GM19467 (cell line): ENCODE data around the gene DYNLRB1.
"Not testable (repeated sequence)": the region's sequence is repeated elsewhere in the genome, so short reads cannot be mapped to it uniquely, and the experiment has no call there.

Experiments
- ATAC-seq: cut with Tn5 transposase; IDR thresholded peaks from one replicate; pipeline ENCODE4 v1.9.1; 2021; ENCODE audit warnings: mild to moderate bottlenecking, moderate library complexity; ENCODE audit not compliant: unreplicated experiment

Gene DYNLRB1

DNA sequence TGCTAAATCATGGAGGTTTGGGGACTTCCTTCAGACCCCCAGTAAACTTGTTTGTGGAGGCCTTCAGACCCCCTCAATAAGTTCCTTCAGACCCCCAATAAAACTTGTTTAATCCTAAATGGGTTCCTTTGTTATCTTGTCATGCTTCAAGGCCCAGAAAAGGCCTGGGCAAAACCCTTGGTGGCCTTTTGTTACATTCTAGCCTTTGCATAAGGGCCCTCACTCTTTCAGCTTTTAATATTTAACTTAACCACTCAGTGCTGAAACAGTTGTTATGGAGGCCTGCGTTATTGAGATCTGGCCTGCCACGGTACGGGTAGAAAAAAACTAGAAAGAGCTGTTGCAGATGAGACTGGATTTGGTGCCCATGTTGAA is 4.3 kb upstream of the DYNLRB1 start:
- no peak for ATAC-seq

DNA sequence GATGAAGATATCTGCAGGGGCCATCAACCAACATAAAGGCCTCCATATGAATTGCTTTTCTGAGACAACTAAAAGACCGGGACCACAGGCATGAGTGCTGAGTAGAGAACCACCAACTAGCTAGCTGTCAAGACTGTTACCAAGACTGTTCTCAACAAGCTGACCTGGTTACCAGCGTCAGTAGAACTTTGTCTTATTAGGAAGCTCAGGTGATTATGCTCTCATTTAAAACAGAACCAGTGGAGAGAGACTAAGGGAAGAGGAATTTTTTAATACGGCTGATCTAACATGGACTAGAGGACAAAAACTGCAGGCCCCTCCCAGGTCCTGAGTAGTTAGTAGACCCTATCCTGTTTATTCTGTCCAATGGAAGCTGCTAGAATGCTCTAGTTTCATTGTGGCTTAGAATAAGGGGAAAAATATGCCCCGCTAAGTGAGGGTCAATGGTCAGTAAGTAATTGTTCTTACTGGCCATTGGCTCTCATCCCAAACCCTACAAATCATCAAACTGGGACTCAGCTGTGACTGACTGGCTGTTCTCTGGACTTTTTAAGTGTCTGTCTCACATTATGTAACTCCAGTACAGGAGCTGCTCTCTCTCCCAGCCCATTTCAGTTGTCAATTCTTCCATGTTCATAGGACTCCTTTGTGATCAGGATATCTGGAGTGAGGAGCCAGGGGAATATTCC is 3.8 kb upstream of the DYNLRB1 start:
- ATAC-seq, result no peak

DNA sequence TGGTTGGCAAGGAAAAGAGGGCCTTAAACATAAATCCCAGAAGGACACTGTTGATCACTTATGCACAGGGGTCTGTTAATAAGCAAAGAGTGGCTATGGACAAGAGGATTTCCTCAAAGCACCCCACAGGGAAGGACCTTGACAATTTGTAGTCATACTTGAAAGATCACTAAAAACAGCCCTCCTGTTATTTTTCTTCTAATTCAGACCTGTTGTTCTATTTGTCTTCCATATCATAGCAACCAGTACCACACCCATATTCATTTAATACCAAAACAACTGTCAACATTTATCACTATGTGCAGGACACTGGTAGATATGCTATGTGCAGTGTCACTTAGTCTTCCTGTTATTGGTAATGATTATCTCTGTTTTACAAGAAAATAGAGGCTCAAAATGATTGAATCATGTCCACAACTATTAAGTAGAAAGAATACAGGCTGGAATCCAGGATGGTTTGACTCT is 3.2 kb upstream of the DYNLRB1 start:
- ATAC-seq, result no peak

- not testable (repeated sequence) for ATAC-seq
Observed at GRCh38 chr20:34514034-34514433, 2.2 kb upstream of the DYNLRB1 start.

DNA sequence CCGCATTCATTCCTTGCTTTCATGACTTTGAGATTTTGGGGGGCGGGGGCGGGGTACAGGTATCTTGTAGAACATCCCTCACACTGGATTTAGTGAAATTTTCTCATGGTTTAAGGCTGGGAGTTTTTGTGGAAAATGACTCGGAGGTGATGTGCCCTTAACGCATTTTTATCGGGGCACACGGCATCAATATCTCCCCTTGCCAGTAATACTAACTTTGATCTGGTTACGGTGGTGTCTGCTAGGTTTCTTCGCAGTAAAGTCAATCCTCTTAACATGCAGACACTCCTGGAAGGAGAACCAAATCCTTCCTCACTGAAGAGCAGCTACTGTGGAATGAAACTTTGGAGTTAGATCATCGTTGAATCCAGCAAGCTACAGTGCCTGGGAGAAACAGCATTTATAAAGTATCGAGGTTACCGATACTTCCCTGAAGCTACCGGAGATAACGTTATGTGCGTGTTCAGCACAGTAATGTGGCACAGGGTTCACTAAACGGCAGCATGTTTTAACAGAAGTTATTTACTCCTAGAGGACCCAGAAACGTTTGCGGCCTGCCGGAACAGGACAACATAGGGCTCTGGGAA is 1.2 kb upstream of the DYNLRB1 start:
- no peak for ATAC-seq

GRCh38 chr20:34515484-34516246 is 557 bp upstream of the DYNLRB1 start:
- peak; percentile 43 for ATAC-seq

- ATAC-seq, result no peak
Observed at GRCh38 chr20:34517114-34517505, 888 bp downstream of the DYNLRB1 start.

DNA sequence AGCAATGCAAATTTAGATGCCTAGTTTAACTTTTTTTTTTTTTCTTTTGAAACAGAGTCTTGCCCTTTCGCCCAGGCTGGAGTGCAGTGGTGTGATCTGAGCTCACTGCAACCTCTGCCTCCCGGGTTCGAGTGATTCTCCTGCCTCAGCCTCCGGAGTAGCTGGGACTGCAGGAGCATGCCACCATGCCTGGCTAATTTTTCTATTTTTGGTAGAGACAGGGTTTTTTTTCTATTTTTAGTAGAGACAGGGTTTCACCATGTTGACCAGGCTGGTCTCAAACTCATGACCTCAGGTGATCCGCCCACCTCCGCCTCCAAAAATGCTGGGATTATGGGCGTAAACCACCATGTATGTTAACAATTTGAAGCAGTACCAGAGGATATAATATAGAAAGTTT is 2.6 kb downstream of the DYNLRB1 start:
- not testable (repeated sequence) for ATAC-seq

GRCh38 chr20:34519841-34520240 is 3.6 kb downstream of the DYNLRB1 start:
- ATAC-seq, result not testable (repeated sequence)

DNA sequence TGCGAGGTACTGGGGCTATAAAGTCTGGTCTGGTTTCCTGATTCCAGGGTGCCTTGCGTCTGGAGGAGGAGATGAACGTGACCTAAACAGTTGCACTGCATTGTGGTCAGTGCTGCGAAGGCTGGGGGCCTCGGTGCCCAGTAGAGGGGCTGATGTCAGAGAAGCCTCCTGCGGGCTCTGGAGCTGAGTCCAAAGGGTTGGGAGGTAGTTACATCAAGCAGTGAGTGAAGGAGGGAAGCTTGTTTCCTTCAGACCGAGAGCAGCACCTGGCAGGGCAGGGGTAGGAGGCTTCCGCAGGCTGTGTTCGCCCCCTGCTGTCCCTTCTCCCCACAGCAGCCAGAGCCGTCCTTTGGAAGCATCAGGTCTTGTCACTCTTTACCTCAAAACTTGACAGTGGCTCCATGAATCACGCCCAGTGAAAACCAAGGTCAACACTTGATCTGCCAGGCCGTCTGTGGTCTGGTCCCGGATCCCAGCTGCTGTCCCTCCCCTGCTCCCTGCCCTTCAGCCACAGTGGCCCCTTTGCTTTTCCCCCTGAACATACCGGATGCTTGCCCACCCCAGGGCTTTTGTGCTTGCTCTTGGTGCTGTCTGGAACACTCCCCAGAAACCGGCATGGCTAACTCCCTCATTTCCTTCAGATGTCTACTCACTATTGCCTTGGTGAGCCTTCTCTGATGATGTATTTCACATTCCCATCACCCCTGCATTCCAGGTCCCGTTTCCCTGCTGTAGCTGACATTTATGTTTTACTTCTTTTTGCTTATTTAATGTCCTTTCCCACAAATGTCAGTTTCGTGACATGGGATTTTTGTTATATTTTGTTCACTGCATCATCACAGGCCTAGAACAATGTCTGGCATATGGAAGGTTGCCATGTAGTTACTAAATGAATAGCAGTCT is 7.0 kb downstream of the DYNLRB1 start:
- ATAC-seq, result no peak

DNA sequence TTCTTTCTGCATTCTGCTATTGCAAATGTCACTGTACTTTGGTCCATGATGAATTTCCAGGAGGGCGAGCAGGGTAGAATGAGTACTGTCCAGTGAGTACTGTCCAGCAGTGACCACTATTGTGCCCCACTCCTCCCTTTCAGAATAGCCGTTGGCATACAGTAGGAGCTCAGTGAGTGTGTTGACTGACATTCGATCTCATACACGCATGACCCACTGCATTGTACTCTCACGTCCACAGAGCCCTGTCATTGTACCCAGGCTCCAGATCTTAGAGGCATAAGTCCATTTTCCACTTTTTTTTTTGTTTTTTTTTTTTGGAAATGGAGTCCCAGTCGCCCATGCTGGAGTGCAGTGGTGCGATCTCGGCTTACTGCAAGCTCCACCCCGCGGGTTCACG is 8.2 kb downstream of the DYNLRB1 start:
- no peak for ATAC-seq

- ATAC-seq, result no peak
Observed at GRCh38 chr20:34525342-34525708, 9.1 kb downstream of the DYNLRB1 start.

DNA sequence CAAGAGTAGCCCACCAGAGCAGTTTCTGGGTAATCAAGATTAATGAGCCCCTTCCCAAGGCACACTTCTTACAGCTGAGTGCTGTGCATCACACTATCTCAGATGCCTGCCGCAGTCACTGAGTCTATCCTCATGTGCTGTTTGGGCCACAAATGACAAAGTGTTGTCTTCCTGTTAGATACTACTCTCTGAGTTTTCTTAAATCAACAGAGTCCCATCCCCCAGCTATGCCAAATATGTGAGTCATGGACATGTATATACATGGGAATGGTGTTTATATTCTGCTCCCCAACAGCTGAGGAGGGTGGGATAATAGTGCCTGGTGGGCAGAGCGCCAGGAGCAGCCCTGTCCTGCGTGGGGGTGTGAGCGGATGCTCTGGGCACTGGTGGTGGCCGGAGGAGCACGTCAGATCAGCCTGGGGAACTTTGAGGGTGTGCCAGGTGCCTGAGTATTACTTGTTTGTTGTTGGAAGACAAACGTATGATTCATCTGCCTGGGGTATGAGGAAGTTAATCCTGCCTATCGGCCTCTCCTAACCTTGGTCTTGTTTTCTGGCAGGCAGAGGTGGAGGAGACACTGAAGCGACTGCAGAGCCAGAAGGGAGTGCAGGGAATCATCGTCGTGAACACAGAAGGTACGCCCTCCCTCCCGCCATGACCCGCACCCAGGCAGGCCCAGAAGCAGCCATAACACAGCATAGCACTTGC is 9.6 kb downstream of the DYNLRB1 start:
- no peak for ATAC-seq

GRCh38 chr20:34526466-34526865 is 10.2 kb downstream of the DYNLRB1 start:
- no peak for ATAC-seq

DNA sequence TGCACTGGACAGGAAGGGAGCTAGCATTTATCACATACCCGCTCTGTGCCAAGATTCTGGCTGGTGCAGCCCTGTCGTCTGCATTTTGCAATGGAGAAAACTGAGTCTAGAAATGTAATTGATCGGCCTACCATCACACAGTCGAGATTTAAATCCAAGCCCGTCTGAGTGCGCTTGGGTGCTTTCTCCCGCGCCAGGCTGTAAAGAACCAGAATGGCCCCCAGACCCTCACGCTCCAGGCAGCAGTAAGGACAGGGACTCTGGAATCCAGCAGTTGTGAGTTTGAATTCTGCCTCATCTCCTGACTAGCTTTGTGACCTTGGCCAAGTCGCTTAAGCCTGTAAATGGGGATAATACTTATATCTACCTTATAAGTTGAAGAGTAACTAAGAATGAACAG is 10.8 kb downstream of the DYNLRB1 start:
- ATAC-seq, result no peak

- no peak for ATAC-seq
Observed at GRCh38 chr20:34528921-34529297, 12.7 kb downstream of the DYNLRB1 start.

DNA sequence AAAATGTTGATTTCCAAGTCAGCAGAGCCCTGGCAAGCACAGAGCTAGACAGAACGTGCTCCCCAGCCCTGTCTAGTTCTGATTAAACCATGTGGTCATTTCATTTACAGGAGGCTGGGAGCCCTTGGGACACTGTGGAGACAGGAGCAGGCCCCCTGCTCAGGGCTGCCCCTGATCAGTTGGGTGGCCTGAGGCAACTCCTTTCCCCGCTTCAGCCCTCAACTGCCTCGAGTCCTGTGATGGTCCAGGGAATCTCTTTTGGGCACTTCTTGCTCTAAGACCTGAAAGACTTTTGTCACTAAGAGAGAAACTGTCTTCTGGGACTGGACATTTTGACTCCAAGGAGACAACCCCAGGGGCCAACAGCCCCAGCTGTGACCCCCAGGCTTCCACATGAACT is 13.5 kb downstream of the DYNLRB1 start:
- no peak for ATAC-seq

DNA sequence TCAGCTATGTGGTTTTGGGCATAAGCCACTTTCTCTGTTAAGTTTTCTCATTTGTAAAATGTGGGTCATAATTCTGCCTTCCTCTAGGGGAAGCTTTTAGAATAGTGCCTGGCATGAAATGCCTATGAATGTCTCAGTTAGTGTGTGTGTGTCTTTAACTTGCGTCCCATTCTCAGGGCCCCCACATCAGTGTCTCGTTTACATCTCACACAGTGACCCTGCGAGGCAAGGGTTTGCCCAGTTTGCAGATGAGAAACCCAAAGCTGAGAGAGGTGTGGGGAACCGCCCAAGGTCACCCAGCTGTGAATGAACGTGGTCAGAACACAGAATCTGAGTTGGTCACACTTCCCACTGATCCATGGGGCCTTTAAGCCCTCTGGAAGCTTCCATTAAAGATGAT is 14.1 kb downstream of the DYNLRB1 start:
- no peak for ATAC-seq

GRCh38 chr20:34531608-34532265 is 15.5 kb downstream of the DYNLRB1 start:
- no peak for ATAC-seq

GRCh38 chr20:34532320-34532719 is 16.1 kb downstream of the DYNLRB1 start:
- ATAC-seq, result no peak
